ENCODE data around the gene DNM3.

DNM3 gene

DNA sequence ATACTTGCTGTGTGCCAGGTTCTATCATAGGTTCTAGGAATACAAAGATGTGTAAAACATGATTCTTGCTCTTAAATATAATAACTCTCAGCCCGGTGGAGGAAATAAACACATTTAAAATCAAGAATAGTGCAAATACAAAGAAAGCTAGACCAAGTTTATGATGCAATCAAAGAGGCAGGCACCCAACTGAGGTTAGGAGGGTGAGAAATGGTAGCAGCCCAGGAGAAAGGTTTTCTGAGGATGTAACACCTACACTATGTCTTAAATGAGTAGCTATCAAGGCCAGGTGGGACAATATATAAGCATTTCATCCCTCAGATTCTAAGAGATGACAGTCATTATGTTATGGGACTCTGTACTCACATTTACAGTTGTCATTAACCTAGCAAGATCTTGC is 612.3 kb downstream of the DNM3 start:
- no peak for DNase-seq (ENCODE audit: low spot score)

DNA sequence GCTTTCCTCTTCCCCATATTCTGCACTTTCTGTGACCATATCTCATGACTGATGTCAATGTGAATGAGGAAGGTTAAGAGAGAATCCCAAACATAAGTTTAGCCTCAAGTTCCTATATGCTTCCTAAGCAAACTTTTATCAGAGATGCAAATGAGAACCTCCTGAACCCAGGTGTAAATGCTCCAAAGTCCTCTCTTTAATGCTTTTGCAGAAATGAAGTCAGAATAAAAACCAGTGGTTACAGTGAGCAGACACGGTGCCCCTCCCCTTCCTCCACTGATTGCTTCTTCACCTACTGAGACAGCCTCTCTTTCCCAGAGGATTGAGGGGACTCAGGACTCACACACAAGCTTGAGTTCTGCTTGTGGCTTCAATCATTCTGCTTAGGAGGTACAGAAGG is 614.2 kb downstream of the DNM3 start:
- no peak for DNase-seq (ENCODE audit: low spot score)

DNA sequence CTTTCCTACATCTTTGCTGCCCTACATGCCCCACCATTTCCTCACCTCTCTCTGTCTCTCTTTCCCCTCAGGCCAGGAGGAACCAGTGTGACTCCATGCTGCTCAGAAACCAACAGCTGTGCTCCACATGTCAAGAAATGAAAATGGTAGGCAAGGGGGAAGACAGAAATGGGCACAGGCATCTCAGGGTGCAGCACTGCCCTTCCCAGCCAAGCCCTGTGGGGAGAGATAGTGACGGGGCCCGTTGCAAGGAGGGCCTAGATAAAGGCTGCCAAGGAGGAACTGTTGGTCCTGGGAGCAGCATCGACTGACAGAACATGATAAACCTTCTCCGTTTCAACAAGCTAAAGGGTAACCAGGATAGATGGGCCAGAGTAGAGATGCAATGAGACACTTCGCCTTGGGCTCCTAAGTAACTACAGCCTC is 615.1 kb downstream of the DNM3 start:
- DNase-seq (ENCODE audit: low spot score) = no peak

DNA sequence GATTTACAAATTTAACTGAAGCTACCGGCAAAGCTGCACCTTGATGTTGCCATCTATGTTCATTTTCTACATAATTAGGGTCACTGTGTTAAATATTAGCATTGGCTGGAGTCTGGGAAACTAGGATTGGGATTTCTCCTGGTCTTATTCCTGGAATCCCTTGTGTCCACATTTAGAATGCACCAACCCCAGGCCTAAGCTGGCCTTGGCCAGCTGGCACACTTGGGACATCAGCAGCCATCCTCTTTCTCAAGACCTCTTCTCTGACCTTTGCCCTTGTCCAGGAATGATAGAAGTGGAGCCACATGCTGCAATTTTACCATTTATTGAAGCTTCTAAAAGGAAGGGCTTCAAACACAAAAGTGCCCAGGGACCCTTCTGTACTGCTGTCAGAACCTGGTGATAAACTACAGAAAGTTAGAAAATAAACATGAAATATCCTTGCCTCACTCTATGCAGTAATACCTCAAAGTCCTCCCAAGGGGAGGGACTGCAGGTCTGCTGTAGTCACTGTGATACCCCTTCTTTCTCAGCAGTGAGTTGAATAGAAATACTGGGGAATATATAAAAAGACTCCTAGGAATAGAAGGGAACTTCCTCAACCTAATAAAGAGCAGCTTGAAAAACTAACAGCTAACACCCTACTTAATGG is 616.3 kb downstream of the DNM3 start:
- no peak for DNase-seq (ENCODE audit: low spot score)

DNA sequence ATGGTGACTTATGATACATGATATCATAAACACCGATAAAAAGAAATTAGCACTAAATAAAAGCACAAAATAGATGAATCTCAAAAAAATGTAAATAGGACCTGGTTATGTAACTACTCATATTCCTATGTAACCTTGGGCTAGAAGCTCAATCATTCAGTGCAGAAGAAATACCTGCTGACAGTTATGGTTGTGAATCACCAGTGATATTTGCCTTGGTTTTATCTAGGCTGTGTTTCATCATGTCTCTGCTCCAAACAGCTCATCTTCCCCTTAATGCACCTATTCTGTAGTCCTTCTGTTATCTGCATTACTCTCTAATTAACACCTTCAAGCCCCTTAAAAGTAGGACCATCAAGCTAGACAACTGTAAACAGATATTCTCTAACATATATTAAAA is 618.9 kb downstream of the DNM3 start:
- DNase-seq (ENCODE audit: low spot score) = no peak

DNA sequence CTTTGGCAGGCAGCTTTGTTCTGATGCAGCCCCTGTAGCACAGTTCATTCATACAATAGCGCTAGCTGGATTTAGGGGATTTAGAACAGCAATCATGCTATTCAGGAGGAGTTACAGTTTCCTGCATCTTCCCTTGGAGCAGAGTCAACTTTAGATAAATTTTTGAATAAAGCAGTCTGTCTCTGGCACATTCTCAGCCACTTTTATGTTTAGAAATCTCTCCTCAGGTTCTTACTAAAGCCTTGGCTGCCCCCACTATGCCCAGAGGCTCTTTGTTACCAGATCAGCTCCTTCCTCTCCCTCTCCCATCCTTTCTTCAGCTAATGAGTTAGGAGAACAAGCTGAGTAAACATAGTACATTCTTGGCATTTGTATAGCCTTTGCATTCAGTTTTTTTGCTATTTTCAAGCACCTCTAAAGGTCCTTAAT is 619.6 kb downstream of the DNM3 start:
- no peak for DNase-seq (ENCODE audit: low spot score)
